HFF-Myc (cell line): ENCODE data around the gene NR1D2.
"Not testable (repeated sequence)": the region's sequence is repeated elsewhere in the genome, so short reads cannot be mapped to it uniquely, and the experiment has no call there.

ENCODE experiments used
- DNase-seq: peaks from one replicate; pipeline ENCODE4 v3.0.0-alpha.2; 2011; ENCODE audit warnings: low read depth; ENCODE audit errors: extremely low read depth
- H3K4me3 ChIP-seq: replicated peaks from 2 replicates; pipeline ENCODE4 v1.5.1; 2011; ENCODE audit warnings: low read depth, mild to moderate bottlenecking, control low read depth, low read length
- TF ChIP-seq, protein P1 (sequence below): IDR thresholded peaks from 2 replicates; pipeline ENCODE4 v1.5.1; 2012; ENCODE audit warnings: mild to moderate bottlenecking, low read depth, low read length, control low read depth; ENCODE audit errors: missing control alignments

Gene NR1D2

GRCh38 chr3:23913873-23914743 is 31.0 kb upstream of the NR1D2 start:
- H3K4me3 ChIP-seq = no peak overlapping the region
- DNase-seq = no peak
- TF ChIP-seq, protein P1, sequence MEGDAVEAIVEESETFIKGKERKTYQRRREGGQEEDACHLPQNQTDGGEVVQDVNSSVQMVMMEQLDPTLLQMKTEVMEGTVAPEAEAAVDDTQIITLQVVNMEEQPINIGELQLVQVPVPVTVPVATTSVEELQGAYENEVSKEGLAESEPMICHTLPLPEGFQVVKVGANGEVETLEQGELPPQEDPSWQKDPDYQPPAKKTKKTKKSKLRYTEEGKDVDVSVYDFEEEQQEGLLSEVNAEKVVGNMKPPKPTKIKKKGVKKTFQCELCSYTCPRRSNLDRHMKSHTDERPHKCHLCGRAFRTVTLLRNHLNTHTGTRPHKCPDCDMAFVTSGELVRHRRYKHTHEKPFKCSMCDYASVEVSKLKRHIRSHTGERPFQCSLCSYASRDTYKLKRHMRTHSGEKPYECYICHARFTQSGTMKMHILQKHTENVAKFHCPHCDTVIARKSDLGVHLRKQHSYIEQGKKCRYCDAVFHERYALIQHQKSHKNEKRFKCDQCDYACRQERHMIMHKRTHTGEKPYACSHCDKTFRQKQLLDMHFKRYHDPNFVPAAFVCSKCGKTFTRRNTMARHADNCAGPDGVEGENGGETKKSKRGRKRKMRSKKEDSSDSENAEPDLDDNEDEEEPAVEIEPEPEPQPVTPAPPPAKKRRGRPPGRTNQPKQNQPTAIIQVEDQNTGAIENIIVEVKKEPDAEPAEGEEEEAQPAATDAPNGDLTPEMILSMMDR = no peak

DNA sequence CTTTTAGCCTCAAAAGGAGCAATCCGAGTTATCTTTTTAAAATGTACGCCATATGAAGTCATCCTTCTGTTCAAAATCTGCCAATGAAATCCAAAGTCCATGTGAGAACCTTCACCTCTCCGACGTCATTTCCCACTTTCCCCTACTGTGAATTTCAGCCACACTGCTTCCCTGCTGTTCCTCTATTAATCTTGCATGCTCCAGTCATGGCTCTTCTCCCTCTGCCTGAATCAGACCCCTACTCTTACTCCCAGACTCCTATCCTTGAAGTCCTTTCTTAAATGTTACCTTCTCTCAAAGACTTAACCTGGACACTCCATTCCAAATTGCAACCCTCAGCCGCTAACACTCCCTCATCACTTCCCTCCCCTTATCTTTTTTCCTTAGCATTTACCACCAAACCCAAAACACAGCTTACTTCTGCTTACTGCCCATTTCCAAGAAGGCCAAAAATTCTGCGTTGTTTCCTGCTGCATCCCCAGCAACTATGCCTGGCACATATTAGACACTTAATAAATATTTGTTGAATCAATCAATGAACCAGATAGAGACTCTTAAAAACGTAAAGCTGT is 29.5 kb upstream of the NR1D2 start:
- TF ChIP-seq, protein P1 = no peak
- no peak for DNase-seq
- peak overlapping the region; percentile 93 for H3K4me3 ChIP-seq

DNA sequence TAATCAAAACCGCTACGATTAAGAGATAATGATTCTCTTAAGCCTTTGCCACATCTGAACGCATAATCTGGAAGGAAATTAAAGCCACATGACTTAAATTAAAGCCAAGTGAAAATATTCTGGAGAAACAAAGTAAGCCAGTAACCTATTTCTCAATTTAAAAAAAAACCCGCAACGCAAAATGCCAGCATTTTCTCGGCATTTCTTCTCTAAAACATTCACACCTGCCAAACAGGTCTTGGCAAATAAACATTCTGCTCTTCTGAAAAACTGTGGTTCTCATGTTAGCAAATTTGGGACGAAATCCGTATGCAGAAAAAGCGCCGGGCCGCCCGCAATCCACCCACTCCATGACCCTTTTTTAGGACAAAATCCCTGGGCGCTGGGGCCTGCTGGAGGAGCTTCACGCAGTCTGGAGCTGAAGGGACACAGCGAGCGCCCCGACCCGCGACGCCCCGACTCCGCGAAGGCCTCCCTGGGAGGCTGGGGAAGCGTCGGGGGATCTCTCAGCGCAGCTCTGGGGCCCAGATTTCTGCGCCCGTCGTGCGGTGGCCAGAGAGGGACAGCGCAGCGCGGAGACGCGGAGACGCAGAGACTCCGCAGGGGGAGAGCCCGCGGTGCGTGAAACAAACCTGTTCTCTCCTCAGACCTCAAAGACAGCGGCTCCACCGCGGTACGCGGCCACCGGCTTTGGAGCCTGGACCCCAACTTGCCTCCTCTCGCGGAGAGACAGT is 28.8 kb upstream of the NR1D2 start:
- peak overlapping the region; percentile 93 for H3K4me3 ChIP-seq
- DNase-seq = no peak

GRCh38 chr3:23916886-23917678 is 28.0 kb upstream of the NR1D2 start, which contains the start of the genes NKIRAS1 and RPL15:
Gene NKIRAS1, minus strand, starts transcription at chr3:23916990. Its CDS starts 6,086 bp downstream, at chr3:23910904.
Gene RPL15, plus strand, starts transcription at chr3:23917132. Its CDS starts 728 bp downstream, at chr3:23917860.
- TF ChIP-seq, protein P1 = peak; percentile 29
- DNase-seq = peak; percentile 90
- peak within 1 kb of the TSS; percentile 93 for H3K4me3 ChIP-seq

More for the DNA sequence above, 28.8 kb upstream of the NR1D2 start:
- TF ChIP-seq, protein P1 = no peak

GRCh38 chr3:23917679-23918303 is 27.3 kb upstream of the NR1D2 start:
- not testable (repeated sequence) for DNase-seq
- H3K4me3 ChIP-seq = peak overlapping the region; percentile 93

DNA sequence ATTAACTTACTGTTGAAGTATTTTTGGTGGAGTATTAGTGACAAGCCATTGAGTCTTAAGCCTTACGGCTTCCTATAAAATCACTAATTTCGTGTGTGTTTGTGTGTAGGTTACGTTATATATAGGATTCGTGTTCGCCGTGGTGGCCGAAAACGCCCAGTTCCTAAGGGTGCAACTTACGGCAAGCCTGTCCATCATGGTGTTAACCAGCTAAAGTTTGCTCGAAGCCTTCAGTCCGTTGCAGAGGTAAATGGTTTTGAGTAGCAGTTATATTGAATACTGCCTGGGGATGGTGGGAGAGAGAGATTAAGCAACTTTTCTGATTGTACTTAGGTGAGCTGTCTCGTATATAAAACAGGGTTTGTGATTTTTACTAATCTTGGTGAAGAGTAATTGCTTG is 26.8 kb upstream of the NR1D2 start:
- DNase-seq = not testable (repeated sequence)
- peak overlapping the region; percentile 93 for H3K4me3 ChIP-seq

- peak overlapping the region; percentile 93 for H3K4me3 ChIP-seq
Measured at GRCh38 chr3:23919628-23920027, 25.5 kb upstream of the NR1D2 start.

More at GRCh38 chr3:23919628-23920027, 25.5 kb upstream of the NR1D2 start:
- no peak for DNase-seq
- TF ChIP-seq, protein P1 = no peak
